ENCODE measurements around the gene LINC01488.

LINC01488 gene

DNA sequence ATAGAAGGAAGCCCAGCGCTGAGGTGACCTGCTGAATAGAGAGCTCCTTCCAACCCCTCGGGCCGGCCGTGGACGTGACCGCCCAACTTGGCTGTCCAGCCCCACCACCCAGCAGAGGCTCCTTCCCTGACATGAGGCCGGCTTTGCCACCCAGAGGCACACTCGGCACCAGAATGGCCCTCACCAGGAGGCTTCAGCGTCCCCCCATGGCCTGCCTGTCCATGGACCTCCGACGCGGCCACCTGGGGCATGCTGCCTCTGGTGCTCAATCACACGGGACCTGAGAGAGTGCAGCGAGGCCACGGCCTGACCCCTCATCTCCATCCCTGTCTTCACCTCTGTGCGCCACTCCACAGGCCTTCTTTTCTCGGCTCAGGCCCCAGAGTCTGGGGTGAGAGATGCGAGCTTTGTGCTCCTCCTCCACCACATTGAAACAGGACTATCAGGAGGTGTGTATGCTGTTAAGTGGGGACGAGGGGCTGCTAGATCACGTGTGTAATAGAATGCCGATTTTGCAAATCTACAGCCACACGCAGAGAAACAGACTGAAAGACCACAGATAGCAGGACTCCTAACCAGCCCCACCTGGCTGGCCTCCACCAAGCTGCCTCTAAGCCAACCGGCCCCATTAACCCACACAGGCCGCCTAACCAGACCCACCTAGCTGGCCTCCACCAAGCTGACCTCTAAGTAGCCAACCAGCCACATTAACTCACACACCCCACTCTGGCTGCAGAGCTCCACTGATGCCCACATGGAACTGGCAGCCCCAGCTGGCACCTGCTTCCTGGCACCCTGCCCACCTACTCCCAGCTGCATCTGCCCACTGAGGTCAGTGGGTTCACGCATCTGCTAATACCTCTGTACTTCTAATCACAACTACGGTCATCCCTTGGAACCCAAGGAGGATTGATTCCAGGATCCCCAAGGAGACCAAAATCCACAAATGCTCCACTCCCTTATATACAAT, 20.7 kb downstream of the LINC01488 start:
- TF ChIP-seq POLR2A (IDR thresholded peaks at IDR 0.05; ENCODE audit: low read length) (no peak), GATA1 (IDR thresholded peaks at IDR 0.05; ENCODE audit: low read depth, low read length) (no peak)
- no peak for DNase-seq

- TF ChIP-seq POLR2A (IDR thresholded peaks at IDR 0.05; ENCODE audit: low read length) (no peak), GATA1 (IDR thresholded peaks at IDR 0.05; ENCODE audit: low read depth, low read length) (no peak)
- DNase-seq, result no peak
Measured at GRCh38 chr11:69504127-69504526, 22.7 kb downstream of the LINC01488 start.

DNA sequence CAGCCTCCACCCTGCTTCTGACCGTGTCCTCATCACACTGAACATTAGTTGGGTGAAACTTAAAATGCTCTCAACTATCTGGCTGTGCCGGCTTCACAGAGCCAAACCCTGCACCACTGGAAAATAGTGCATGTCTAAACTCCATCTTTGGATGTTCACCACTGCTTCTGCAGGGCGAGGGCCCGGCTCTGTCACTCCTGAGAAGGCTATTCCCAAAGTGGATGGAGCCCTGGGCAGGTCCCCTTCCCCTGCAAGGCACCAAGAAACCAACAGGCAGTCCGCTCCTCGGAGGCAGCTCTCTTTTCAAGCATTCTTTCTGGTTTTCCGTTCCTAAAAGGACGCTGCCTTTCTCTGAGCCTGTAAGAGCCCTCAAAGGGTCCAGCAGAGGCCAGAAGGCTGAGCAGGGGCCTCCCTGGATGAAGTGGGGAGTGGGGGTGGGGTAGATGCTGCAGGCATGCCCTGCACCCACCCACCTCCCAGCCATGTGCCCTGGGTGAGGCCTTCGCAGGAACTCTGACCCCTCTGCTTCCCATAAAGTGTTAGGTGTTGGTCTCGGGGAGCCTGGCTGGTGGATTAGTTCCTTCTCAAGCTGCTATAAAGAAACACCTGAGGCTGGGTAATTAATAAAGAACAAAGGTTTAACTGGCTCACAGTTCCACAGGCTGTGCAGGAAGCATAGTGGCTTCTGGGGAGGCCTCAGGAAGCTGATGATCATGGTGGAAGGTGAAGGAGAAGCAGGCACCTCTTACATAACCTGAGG, 23.3 kb downstream of the LINC01488 start:
- no peak for DNase-seq
- TF ChIP-seq GATA1 (IDR thresholded peaks at IDR 0.05; ENCODE audit: low read depth, low read length) (no peak), POLR2A (IDR thresholded peaks at IDR 0.05; ENCODE audit: low read length) (no peak)

DNA sequence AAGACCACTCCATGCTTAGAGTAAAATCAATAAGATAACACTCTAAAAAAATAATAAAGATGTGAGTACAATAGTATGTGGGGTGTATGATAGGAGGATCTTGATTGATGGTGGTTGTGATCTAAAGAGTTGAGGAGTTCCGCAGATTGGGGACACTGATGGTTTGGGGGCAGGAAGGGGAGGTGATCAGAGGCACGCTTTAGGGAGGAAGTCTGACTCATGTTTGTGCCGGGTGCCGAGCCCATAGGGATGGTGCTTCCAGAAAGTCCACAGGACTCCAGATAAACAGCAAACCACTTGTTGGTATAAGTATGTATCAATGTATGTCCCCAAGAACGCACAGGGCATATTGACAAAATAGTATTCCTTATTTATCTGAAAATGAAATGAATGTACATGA, 27.5 kb downstream of the LINC01488 start:
- TF ChIP-seq POLR2A (IDR thresholded peaks at IDR 0.05; ENCODE audit: low read length), result no peak
- no peak for TF ChIP-seq GATA1 (IDR thresholded peaks at IDR 0.05; ENCODE audit: low read depth, low read length)
- no peak for DNase-seq

DNA sequence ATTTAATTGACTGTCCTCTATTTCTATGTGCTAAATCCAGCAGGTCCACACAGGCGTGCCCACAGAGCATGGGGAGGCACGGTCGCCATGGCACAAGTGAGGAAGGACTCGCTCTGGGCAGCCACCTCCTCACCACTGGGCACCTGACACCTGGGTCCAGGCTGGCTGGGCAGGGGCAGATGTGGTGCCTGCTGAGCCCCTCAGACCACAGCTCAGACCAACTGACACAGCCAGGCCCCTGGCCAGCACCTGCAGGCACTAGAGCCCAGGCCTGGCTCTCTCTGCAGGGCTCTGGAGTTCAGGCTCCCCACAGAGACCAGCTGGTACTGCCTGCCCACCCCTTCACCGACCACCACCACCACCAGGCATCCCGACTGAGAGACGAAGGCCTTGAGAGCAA, 27.9 kb downstream of the LINC01488 start:
- no peak for TF ChIP-seq GATA1 (IDR thresholded peaks at IDR 0.05; ENCODE audit: low read depth, low read length)
- no peak for DNase-seq

DNA sequence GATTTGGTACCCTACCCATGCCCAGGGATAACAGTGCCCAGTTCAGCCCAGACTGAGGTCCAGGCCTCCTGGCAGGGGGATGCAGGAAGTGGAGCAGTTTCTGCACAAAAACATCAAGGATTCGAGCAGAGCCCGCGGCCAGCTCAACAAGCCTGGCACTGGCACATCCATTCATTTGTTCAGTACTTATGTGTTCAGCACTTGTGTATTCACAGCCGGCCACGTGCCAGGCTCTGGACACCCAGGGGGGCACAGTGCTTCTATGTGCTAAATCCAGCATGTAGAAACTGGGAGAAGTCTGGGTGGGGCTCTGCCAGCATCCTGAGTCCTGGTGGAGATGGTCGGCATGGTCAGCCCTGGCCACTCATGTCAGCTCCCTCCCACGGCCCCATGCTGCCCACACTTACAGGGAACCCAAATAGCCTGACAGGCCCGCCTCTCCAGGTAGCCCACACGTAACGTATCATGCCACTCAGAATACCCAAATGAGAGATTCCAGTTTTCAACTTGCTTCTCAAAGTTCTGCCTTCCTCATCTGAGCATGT, 28.5 kb downstream of the LINC01488 start:
- TF ChIP-seq POLR2A (IDR thresholded peaks at IDR 0.05; ENCODE audit: low read length) (no peak), GATA1 (IDR thresholded peaks at IDR 0.05; ENCODE audit: low read depth, low read length) (no peak)
- DNase-seq, result no peak

- DNase-seq, result no peak
- TF ChIP-seq POLR2A (IDR thresholded peaks at IDR 0.05; ENCODE audit: low read length) (no peak), GATA1 (IDR thresholded peaks at IDR 0.05; ENCODE audit: low read depth, low read length) (no peak)
Measured at GRCh38 chr11:69510471-69511357, 29.3 kb downstream of the LINC01488 start.

DNA sequence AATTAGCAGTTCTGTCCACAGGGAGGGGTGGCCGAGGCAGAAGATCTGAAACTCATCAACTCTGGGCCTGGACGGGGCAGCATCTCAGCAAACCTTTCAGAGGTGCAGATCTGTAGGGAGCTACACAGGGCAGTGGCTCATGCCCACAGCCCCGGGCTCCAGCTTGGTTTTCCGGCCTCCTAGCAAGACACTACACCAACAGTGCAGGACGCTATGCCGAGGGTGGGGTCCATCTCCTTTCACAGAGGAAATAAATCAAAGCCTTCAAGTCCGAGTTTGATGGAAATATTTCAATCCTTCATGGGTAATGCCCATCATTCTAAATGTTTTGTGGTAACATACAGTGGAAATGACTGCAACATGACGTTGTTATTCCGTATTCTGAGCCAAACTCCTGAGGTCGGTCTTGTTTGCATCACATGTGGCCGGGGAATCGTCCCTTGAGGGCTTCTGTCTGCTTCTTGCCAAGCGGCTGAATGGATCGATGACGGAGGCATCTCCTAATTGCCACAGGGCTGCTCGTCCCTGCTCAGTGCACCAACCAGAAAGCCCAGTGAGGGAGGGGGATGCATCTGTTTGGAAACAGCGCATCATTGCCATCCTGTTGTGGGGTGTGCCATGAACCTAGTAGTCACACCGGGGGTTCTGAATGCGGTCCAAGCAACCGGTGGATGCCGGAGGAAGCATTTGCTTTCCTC, 30.0 kb downstream of the LINC01488 start:
- no peak for DNase-seq
- TF ChIP-seq GATA1 (IDR thresholded peaks at IDR 0.05; ENCODE audit: low read depth, low read length), result no peak
- no peak for TF ChIP-seq POLR2A (IDR thresholded peaks at IDR 0.05; ENCODE audit: low read length)

GRCh38 chr11:69512136-69512535, 30.7 kb downstream of the LINC01488 start:
- no peak for TF ChIP-seq POLR2A (IDR thresholded peaks at IDR 0.05; ENCODE audit: low read length)
- no peak for TF ChIP-seq GATA1 (IDR thresholded peaks at IDR 0.05; ENCODE audit: low read depth, low read length)
- DNase-seq, result no peak

DNA sequence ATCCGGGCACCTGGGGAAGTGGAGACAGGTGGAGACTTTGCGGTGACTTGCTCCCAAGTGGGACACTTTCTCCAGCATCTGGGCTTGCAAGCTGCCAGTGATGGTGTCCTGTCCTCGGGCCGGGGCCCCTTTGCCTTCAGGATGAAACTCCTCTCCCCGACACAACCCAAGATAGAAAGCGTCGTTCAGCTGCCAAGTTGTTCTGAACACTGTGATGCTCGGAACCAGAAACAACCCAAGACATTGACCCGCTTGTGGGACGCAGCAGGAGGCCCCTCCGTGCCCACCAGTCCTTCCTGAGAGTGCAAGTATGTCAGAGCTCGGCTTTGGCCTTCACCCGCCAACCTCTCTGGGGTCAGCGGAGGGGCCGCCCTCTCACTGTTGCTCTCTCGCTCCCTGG, 31.3 kb downstream of the LINC01488 start:
- no peak for DNase-seq
- TF ChIP-seq GATA1 (IDR thresholded peaks at IDR 0.05; ENCODE audit: low read depth, low read length) (no peak), POLR2A (IDR thresholded peaks at IDR 0.05; ENCODE audit: low read length) (no peak)

DNA sequence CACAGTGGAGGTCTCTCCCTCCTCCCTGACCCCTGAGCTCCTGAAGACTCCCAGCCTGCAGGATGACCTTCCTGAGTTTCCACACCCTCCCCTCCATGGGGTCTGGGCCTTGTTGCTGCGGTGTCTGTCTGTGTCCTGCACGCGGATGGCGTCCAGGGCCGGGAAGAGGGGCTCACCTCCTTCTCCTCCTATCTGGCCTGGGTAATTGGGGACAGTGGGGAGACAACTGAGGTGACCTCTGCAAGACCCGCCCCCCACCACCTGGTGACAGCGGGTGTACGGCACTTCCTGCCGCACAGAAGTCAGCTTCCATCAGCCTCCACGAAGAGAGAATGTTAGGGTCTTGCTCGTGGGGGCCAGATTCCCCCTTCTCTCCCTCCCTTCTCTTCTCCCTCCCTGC, 31.7 kb downstream of the LINC01488 start:
- TF ChIP-seq POLR2A (IDR thresholded peaks at IDR 0.05; ENCODE audit: low read length) (no peak), GATA1 (IDR thresholded peaks at IDR 0.05; ENCODE audit: low read depth, low read length) (no peak)
- no peak for DNase-seq

- TF ChIP-seq GATA1 (IDR thresholded peaks at IDR 0.05; ENCODE audit: low read depth, low read length) (no peak), POLR2A (IDR thresholded peaks at IDR 0.05; ENCODE audit: low read length) (no peak)
- DNase-seq, result no peak
Measured at GRCh38 chr11:69513663-69514224, 32.3 kb downstream of the LINC01488 start.

Measured in erythroblast (primary cell).